RPMI7951 (cell line): ENCODE data around the gene REXO1. TPM values are rescaled to one million over a fixed set of nuclear protein-coding genes. Genes with fewer than 3 reads are reported as not detected.
"Not testable (repeated sequence)": the region's sequence is repeated elsewhere in the genome, so short reads cannot be mapped to it uniquely, and the experiment has no call there.

ENCODE experiments used
- DNase-seq: peaks from one replicate; pipeline ENCODE4 v3.0.0-alpha.2; 2012; ENCODE audit warnings: low read depth
- total RNA-seq: library from RNA; depleted of rRNA; stranded (reverse); fragments of >200 nt; shearing (Covaris generic); gene quantifications from 2 replicates; pipeline ENCODE4 v1.2.3, GENCODE V29; 2014; rRNA removed

REXO1 gene, protein sequence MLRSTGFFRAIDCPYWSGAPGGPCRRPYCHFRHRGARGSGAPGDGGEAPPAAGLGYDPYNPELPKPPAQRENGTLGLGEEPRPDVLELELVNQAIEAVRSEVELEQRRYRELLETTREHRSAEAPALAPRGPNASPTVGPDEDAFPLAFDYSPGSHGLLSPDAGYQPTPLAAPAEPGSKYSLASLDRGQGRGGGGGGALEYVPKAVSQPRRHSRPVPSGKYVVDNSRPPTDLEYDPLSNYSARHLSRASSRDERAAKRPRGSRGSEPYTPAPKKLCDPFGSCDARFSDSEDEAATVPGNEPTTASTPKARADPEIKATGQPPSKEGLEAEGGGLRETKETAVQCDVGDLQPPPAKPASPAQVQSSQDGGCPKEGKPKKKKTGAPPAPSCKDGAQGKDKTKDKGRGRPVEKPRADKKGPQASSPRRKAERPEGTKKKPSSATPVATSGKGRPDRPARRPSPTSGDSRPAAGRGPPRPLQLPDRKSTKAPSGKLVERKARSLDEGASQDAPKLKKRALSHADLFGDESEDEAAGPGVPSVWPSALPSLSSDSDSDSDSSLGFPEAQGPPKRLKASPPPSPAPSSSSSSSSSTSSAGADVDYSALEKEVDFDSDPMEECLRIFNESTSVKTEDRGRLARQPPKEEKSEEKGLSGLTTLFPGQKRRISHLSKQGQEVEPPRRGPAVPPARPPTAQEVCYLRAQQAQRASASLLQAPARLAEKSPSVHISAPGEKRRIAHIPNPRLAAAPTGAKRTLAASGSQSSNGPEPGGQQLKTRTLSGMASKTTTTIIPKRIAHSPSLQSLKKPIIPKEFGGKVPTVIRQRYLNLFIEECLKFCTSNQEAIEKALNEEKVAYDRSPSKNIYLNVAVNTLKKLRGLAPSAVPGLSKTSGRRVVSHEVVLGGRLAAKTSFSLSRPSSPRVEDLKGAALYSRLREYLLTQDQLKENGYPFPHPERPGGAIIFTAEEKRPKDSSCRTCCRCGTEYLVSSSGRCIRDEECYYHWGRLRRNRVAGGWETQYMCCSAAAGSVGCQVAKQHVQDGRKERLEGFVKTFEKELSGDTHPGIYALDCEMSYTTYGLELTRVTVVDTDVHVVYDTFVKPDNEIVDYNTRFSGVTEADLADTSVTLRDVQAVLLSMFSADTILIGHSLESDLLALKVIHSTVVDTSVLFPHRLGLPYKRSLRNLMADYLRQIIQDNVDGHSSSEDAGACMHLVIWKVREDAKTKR
- 3.3 and 3.5 TPM in 2 replicates for total RNA-seq

DNA sequence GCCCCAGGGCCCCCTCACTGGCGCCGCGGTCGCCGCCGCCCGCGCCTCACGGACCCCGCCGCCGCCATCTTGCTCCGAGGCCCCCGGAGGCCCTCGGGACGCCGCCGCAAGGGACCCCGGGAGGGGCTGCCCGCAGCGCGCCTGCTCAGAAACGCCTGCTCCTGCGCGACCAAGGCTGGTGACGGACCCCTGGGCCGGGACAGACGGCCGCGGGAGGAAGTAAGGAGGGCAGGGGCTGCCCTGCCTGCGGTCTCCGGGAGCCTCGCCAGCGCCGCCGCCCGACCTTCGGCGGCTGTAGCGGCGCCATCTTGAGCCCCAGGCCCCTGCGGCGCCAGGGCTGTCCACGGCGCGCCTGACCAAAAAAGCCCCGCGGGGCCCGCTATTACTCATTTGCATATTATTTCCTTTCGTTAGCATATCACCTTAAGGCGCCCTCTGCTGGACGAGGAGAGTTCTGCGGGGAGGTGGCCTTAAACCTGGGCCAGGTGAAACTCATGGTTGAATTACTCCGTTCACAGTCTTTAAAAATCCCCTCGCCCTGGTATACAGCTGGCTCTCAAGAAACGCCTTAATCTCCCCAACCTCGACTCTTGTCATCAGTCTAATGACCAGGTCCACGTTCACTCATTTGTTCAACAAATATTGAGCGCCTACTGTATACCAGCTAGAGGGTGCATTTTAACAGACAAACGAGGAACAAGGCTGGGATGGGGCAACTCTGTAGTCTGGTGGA, at the start of gene REXO1:
Gene REXO1 (minus strand): TSS at position 85 of the 733 bp plus-strand sequence. CDS start 125 bp downstream, outside the sequence.
- peak; percentile 90 for DNase-seq

GRCh38 chr19:1896508-1896907, 48.2 kb upstream of the REXO1 start:
- DNase-seq = no peak

DNA sequence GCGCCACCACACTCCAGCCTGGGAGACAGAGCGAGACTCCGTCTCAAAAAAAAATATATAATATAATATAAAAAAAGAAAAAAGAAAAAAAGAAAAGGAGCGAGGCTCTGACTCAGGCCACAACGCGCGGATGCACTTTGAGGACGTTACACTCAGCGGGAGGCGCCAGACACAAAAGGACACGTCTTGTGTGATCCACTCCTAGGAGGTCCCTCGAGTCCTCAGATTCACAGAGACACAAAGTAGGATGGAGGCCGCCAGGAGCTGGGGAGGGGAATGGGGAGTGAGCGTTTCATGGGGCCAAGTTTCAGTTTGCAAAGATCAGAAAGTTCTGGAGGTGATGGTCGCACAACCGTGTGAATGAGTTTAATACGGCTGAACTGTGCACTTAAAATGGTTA, 45.5 kb upstream of the REXO1 start:
- no peak for DNase-seq

- no peak for DNase-seq
These were observed 41.6 kb upstream of the REXO1 start for GRCh38 chr19:1889907-1890306.

GRCh38 chr19:1888385-1888784, 40.1 kb upstream of the REXO1 start:
- DNase-seq = no peak

GRCh38 chr19:1886360-1886759, 38.1 kb upstream of the REXO1 start:
- DNase-seq = not testable (repeated sequence)

- DNase-seq = peak; percentile 91
These were observed 37.3 kb upstream of the REXO1 start, which contains the start of gene ABHD17A for GRCh38 chr19:1885398-1886119. Gene ABHD17A (minus strand): TSS chr19:1885496. CDS start chr19:1881566, 3,930 bp downstream.

DNA sequence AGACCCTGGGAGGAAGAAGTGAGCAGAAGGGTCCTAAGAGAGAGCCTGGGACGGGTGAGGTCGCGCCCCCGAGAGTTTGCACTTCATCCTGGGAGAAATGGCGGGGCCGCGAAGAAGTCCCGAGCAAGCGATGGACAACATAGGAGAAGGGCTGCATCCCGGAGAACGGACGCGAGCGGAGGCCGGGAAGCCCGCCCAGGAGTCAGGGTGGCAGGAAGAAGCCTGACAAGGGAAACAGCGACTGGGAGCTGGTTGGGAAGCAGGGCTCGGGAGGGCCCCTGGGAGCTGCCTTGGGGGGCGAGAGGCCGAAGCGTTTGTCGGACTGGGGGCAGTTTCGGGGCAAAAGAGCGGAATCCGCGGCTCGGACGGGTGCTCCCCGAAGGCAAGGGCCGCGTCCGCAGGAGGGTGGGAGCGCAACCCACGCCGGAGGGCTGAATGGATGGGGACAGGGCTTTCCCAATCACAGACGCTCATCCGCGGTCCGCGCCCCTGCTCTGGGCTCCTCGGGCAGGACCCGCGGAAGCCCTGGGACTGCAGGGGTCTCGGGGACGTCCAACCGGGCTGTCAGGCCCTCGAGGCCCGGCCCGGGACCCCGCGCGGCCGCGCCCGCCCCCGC, 36.5 kb upstream of the REXO1 start:
- DNase-seq = no peak

DNA sequence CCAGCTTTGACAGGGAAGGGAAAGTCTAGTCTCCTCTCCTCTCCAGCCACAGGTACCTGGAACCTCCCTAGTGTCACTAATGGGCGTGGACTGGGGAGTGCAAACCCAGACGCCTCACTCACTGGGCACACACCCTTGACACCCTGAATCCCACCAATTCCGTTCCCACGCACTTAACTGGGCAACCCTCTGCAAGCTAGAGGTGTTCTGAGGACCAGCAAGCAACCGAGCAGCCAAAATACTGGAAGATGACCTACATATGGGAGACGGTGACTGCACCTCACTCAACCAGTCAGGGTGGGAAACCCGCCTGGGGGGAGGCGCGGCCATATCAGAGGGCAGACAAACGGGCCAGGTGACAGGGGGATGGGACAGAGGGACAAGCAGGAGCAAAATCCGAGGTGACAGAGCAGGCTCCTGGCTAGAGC, 36.0 kb upstream of the REXO1 start:
- no peak for DNase-seq

DNA sequence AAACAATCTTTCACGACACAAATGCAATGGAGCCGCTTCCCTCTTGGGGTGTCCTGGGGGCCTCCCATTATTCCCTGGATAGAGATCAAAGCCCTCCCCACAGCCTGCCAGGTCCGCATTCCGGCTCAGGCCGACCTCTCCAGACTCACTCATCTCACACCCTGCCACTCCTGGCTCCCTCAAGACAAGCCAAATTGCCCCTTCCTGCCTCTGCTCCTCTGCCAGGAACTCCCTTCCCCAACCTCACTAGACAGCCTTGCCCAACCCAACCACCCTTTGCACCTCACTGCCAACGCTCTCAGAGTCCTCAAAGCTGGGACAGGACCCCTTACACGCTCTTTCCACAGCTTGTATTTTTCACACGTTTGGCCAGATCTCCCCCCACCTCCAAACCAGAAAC, 35.5 kb upstream of the REXO1 start:
- DNase-seq = no peak

DNA sequence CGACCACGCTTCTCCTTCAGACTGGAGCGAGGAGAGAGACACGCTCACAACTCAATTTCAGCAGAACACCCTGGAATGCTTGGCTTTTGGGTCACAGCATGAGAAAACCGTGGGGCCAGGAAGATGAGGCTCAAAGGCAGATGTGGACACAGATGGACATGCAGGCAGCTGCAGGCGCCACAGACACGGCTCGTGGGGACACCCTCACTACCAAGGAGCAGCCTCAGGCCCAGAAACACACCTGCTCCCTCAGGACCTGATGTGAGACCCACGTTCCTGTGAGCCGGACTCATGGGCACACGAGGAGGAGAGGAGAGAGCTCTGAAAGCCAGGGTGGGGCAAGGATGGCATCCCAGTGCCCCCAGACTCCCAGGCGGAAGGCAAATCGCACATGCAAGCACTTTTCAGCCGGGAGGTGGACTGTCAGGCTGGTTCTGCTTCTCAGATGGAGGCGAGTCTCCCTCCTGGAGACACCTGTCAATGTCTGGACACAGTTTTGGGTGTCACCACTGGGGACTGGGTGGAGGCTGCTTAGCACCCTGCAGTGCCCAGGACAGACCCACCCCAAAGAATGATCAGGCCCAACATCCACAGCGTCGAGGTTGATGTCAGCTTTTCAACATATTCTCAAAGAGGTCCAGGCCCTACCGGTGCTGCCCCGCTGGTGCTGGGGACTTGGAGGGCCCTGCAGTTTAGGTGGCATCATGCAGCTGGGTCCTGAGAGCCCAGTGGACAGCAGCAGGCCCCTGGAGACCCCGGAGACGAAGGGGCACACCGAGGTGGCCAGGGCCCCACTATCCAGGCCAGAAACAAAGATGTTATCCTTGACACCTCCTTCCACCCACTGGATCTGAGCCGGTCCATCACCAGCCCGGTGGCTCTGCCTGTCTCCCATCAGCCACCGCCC, 34.8 kb upstream of the REXO1 start:
- no peak for DNase-seq

DNA sequence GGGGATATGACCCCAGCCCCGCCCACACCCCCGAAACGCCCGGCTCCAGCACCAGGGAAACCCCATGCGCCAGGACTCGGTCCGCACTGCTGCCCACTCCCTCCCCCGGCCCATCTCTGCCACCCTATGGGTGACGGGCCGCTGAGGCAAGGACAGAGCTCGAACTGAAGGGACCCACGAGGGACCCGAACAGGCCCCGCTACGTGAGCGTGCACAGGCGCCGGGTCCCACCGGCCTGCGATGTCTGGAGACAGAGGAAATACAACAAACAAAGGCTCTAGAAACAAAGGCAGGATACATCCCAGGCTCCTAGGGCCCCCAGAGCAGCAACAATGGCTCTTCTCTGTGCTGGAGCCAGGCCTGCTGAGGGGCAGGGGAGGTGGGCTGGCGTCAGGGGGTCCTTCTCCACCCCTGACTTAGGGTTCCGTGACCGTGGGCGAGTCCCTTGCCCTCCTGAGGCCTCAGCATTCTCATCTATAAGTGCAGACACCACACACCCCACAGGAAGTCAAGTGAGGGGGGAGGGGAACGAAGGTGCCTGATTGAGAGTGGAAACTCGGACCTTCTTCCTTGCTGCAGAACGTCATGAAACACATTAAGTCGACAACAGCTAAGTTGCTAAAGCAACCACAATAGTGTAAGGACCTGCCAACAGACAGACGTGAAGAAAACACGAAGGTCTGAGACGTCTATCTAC, 34.0 kb upstream of the REXO1 start:
- DNase-seq = no peak

DNA sequence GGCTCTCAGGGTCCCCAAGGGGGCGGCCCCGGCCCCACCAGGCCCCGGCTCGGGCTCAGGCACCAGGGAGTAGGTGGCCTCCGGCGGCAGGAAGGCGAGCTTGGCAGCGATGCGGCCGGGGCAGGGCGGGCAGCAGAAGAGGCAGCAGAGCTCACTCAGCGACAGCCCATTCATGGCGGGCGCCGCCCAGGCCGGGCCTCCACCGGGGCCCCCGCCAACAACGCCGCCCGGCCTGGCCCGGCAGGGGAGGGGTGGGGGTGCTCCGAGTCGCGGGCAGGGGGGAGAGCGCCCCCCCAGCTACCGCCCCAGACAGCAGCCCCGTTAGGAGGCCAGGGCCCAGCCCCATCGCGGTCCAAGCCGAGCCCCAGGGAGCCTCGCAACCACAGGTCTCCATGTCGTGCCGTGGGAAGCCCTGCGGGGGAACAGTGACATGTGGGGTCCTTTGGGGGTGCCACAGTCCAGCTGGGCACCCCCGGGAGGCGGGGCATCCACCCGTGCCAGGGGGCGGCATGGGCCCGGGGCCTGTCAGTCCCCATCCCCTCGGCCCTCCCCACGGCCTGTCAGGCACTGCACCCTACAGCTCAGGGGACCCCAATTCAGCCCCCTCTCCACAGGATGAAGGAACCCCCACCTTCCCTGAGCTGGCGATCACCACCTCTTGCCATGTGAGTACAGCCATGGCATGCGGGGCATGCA, 33.3 kb upstream of the REXO1 start:
- DNase-seq = not testable (repeated sequence)

DNA sequence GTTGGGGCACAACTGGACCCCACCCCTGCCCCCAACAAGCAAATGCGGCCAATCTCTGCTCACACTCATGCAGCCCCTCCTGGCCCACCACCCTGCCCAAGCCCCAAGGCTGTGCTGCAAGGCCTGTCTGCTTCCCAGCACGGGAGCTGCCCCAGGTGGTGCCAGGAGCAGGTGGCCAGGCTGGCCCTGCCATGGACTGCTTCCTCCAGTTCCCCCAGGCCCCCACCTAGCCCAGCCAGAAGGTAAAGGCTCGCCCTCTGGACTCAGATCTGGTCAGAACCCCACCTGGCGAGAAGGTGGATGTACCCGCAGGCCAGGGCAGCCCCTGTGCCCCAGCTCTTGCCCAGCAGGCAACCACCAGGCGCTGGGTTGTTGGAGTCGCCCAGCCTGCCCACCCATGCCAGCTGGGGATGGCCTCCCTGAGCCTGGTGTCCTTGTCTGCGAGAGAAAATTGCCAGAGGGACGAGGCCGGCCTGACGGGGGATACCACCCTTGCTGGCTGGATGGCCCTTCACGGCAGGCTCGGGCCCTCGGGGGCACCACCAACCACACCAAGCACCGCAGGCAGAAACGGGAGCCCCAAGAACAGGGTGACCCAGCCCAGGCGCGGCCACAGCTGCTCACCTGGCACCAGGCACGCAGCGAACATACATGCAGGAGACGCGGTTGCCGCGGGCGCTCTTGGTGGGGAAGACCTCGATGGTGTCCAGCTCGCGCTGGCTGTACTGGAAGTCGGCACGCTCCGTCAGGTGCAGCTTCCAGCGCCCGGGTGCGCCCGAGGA, 32.5 kb upstream of the REXO1 start:
- no peak for DNase-seq

DNA sequence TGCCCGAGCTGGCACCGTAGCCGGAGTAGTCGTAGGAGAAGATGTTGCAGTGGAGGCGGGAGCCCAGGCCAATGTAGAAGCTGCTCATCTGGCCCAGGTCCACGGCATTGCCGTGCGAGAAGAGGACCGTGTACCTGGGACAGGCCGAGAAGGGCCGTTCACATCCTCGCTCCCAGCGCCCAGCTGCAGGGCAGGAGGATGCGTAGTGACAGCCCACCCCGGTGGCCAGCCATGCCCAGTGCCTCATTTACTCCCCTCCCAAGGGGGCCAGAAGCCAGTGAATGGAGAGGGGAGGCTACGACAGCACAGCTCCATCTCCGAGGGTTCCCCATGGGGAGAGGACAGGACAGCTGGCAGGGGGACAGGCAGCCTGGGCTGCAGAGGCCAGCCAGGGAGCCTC, 31.7 kb upstream of the REXO1 start:
- not testable (repeated sequence) for DNase-seq

DNA sequence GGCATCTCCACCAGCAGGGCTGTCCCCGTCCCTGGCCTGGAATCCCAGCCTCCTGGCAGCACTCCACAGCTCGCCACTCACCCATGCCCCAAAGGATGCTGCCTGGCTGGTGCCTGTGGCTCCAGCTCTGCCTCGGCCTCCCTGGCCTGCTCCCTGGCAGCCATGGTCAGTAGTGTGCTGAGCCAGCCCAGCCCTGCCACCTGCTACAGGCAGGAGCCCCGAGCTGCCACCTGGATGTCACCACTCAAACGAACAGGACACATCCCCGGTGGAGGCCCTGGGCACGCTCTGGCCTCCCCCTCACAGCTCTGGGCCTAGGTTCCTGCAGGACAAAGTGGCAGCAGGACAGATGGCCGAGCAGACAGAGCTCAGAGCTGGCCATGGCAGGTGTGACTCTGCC, 30.3 kb upstream of the REXO1 start:
- DNase-seq = not testable (repeated sequence)

GRCh38 chr19:1877280-1877660, 29.0 kb upstream of the REXO1 start:
- not testable (repeated sequence) for DNase-seq
